DMS79 (cell line): ENCODE data around the gene WWP2.
A peak's percentile ranks its signal among the peaks of the same experiment; 100 is the strongest.
"Not testable (repeated sequence)": the region's sequence is repeated elsewhere in the genome, so short reads cannot be mapped to it uniquely, and the experiment has no call there.

Source experiments
- DNase-seq: peaks from one replicate; lab custom pipeline; 2025; lab: John Stamatoyannopoulos, UW

Gene WWP2

GRCh38 chr16:69745959-69746358 is 16.2 kb upstream of the WWP2 start:
- no peak for DNase-seq

GRCh38 chr16:69747115-69747514 is 15.0 kb upstream of the WWP2 start:
- DNase-seq = no peak

- DNase-seq = no peak
Observed at GRCh38 chr16:69748694-69749345, 13.3 kb upstream of the WWP2 start.

- DNase-seq = no peak
Observed at GRCh38 chr16:69754143-69754468, 8.0 kb upstream of the WWP2 start.

GRCh38 chr16:69754469-69755310 is 7.4 kb upstream of the WWP2 start, which contains the start of gene NOB1:
NOB1 (minus strand) TSS chr16:69754926; CDS start chr16:69754910, 16 bp downstream.
- peak; percentile 65 for DNase-seq

GRCh38 chr16:69756705-69757104 is 5.4 kb upstream of the WWP2 start:
- DNase-seq = no peak

GRCh38 chr16:69757375-69757774 is 4.8 kb upstream of the WWP2 start:
- DNase-seq = not testable (repeated sequence)

- DNase-seq = no peak
Observed at GRCh38 chr16:69762814-69763598, 874 bp downstream of the WWP2 start.

GRCh38 chr16:69763599-69763942 is 1.4 kb downstream of the WWP2 start:
- no peak for DNase-seq

- DNase-seq = no peak
Observed at GRCh38 chr16:69767459-69768229, 5.5 kb downstream of the WWP2 start.

- no peak for DNase-seq
Observed at GRCh38 chr16:69768666-69769065, 6.5 kb downstream of the WWP2 start.

GRCh38 chr16:69769404-69769803 is 7.3 kb downstream of the WWP2 start:
- no peak for DNase-seq

GRCh38 chr16:69771651-69771967 is 9.5 kb downstream of the WWP2 start:
- DNase-seq = no peak

GRCh38 chr16:69773260-69773947 is 11.3 kb downstream of the WWP2 start:
- DNase-seq = no peak

GRCh38 chr16:69775563-69775962 is 13.4 kb downstream of the WWP2 start:
- DNase-seq = no peak

- no peak for DNase-seq
Observed at GRCh38 chr16:69779724-69780123, 17.6 kb downstream of the WWP2 start.

GRCh38 chr16:69781118-69781517 is 19.0 kb downstream of the WWP2 start:
- DNase-seq = no peak

- peak; percentile 37 for DNase-seq
Observed at GRCh38 chr16:69784586-69784985, 22.5 kb downstream of the WWP2 start.

- DNase-seq = no peak
Observed at GRCh38 chr16:69787883-69788282, 25.8 kb downstream of the WWP2 start.

- not testable (repeated sequence) for DNase-seq
Observed at GRCh38 chr16:69791391-69791847, 29.3 kb downstream of the WWP2 start.

GRCh38 chr16:69793526-69793925 is 31.4 kb downstream of the WWP2 start:
- DNase-seq = no peak

- no peak for DNase-seq
Observed at GRCh38 chr16:69794486-69794885, 32.4 kb downstream of the WWP2 start.
